B cell (primary cell): ENCODE results near the gene NMUR1.
"Not testable (repeated sequence)": the region's sequence is repeated elsewhere in the genome, so short reads cannot be mapped to it uniquely, and the experiment has no call there.

Source experiments
- CTCF ChIP-seq: fragments of 200-600 bp; IDR thresholded peaks from one replicate; pipeline ENCODE4 v1.8.0; 2022; ENCODE audit warnings: antibody characterized with exemption, mild to moderate bottlenecking
- EZH2 ChIP-seq: IDR thresholded peaks from 2 replicates; pipeline ENCODE4 v1.6.1; 2012; ENCODE audit warnings: borderline replicate concordance, low read depth, mild to moderate bottlenecking, moderate library complexity, low read length; ENCODE audit not compliant: insufficient read depth, poor library complexity, severe bottlenecking

- TF ChIP-seq CTCF, EZH2: not testable (repeated sequence)
Measured at GRCh38 chr2:231556496-231556895, 26.3 kb upstream of the NMUR1 start.
